ENCODE data around the gene C4BPA.

C4BPA gene

GRCh38 chr1:207085887-207086286 is 18.1 kb upstream of the C4BPA start:
- H3K4me1 ChIP-seq (ENCODE audit: low read length) = peaks cover 29% of the 10 kb centered on the region
- no peak overlapping the region for H3K4me3 ChIP-seq (ENCODE audit: low read length)
- H3K9ac ChIP-seq (ENCODE audit: low read length) = no peak overlapping the region
- H3K27me3 ChIP-seq (ENCODE audit: low read depth, low read length) = no peaks in the 10 kb centered on the region
- no peaks in the 10 kb centered on the region for H3K79me2 ChIP-seq (ENCODE audit: low read length)
- H3K36me3 ChIP-seq (replicated peaks; ENCODE audit: low read depth, low read length) = no peaks in the 10 kb centered on the region
- TF ChIP-seq EZH2phosphoT487 (IDR thresholded peaks at IDR 0.05; ENCODE audit: low read depth) (no peak), CTCF (IDR thresholded peaks at IDR 0.05; ENCODE audit: low read depth, low read length) (no peak)
- H4K20me1 ChIP-seq (ENCODE audit: insufficient read depth, low read length) = no peaks in the 10 kb centered on the region
- H3K27ac ChIP-seq (ENCODE audit: low read length) = no peak overlapping the region
- no peak overlapping the region for H3K4me2 ChIP-seq (ENCODE audit: low read length)
- H3K9me3 ChIP-seq (ENCODE audit: insufficient read depth, low read length) = no peaks in the 10 kb centered on the region
- no peak overlapping the region for H2AFZ ChIP-seq (ENCODE audit: low read depth, low read length)

- H3K4me2 ChIP-seq (ENCODE audit: low read length) = no peak overlapping the region
- H3K79me2 ChIP-seq (ENCODE audit: low read length) = no peaks in the 10 kb centered on the region
- no peaks in the 10 kb centered on the region for H3K36me3 ChIP-seq (replicated peaks; ENCODE audit: low read depth, low read length)
- H3K4me1 ChIP-seq (ENCODE audit: low read length) = peaks cover 21% of the 10 kb centered on the region
- no peak overlapping the region for H3K4me3 ChIP-seq (ENCODE audit: low read length)
- H2AFZ ChIP-seq (ENCODE audit: low read depth, low read length) = no peak overlapping the region
- H3K9me3 ChIP-seq (ENCODE audit: insufficient read depth, low read length) = no peaks in the 10 kb centered on the region
- H3K27ac ChIP-seq (ENCODE audit: low read length) = no peak overlapping the region
- no peak for TF ChIP-seq EZH2phosphoT487 (IDR thresholded peaks at IDR 0.05; ENCODE audit: low read depth)
- no peak for TF ChIP-seq CTCF (IDR thresholded peaks at IDR 0.05; ENCODE audit: low read depth, low read length)
- H3K9ac ChIP-seq (ENCODE audit: low read length) = no peak overlapping the region
- no peaks in the 10 kb centered on the region for H3K27me3 ChIP-seq (ENCODE audit: low read depth, low read length)
- no peaks in the 10 kb centered on the region for H4K20me1 ChIP-seq (ENCODE audit: insufficient read depth, low read length)
Measured at GRCh38 chr1:207088161-207088560, 15.9 kb upstream of the C4BPA start.

GRCh38 chr1:207088701-207089626 is 15.1 kb upstream of the C4BPA start, which contains the start of gene C4BPB:
TSS of gene C4BPB (plus strand) at chr1:207088860. CDS start at chr1:207089532, 672 bp downstream.
- H3K36me3 ChIP-seq (replicated peaks; ENCODE audit: low read depth, low read length) = no peaks in the 10 kb centered on the region
- no peak within 1 kb of the TSS for H3K27ac ChIP-seq (ENCODE audit: low read length)
- H4K20me1 ChIP-seq (ENCODE audit: insufficient read depth, low read length) = no peaks in the 10 kb centered on the region
- no peak within 1 kb of the TSS for H2AFZ ChIP-seq (ENCODE audit: low read depth, low read length)
- no peaks in the 10 kb centered on the region for H3K27me3 ChIP-seq (ENCODE audit: low read depth, low read length)
- no peaks in the 10 kb centered on the region for H3K79me2 ChIP-seq (ENCODE audit: low read length)
- peaks cover 13% of the 10 kb centered on the region for H3K4me1 ChIP-seq (ENCODE audit: low read length)
- H3K4me2 ChIP-seq (ENCODE audit: low read length) = no peak within 1 kb of the TSS
- H3K4me3 ChIP-seq (ENCODE audit: low read length) = no peak within 1 kb of the TSS
- no peak within 1 kb of the TSS for H3K9ac ChIP-seq (ENCODE audit: low read length)
- no peak for TF ChIP-seq CTCF (IDR thresholded peaks at IDR 0.05; ENCODE audit: low read depth, low read length)
- TF ChIP-seq EZH2phosphoT487 (IDR thresholded peaks at IDR 0.05; ENCODE audit: low read depth) = no peak
- no peaks in the 10 kb centered on the region for H3K9me3 ChIP-seq (ENCODE audit: insufficient read depth, low read length)

- TF ChIP-seq CTCF (IDR thresholded peaks at IDR 0.05; ENCODE audit: low read depth, low read length) (no peak), EZH2phosphoT487 (IDR thresholded peaks at IDR 0.05; ENCODE audit: low read depth) (no peak)
- Histone ChIP-seq H3K4me1 (ENCODE audit: low read length) (peaks cover 5% of the 10 kb centered on the region), H2AFZ (ENCODE audit: low read depth, low read length) (no peak overlapping the region), H3K9me3 (ENCODE audit: insufficient read depth, low read length) (no peaks in the 10 kb centered on the region), H3K36me3 (replicated peaks; ENCODE audit: low read depth, low read length) (no peaks in the 10 kb centered on the region), H3K9ac (ENCODE audit: low read length) (no peak overlapping the region), H3K27ac (ENCODE audit: low read length) (no peak overlapping the region), H3K27me3 (ENCODE audit: low read depth, low read length) (no peaks in the 10 kb centered on the region), H3K4me2 (ENCODE audit: low read length) (no peak overlapping the region), H3K79me2 (ENCODE audit: low read length) (no peaks in the 10 kb centered on the region), H4K20me1 (ENCODE audit: insufficient read depth, low read length) (no peaks in the 10 kb centered on the region), H3K4me3 (ENCODE audit: low read length) (no peak overlapping the region)
Measured at GRCh38 chr1:207089627-207090355, 14.2 kb upstream of the C4BPA start.
